GM12878 (cell line): Measurements from ENCODE around the gene ARHGAP15. TPM values are rescaled to one million over a fixed set of nuclear protein-coding genes. Genes with fewer than 3 reads are reported as not detected.

Source experiments
- ATAC-seq: fragments of 200-7000 bp; cut with Tn5 transposase; 3 replicates; pipeline ENCODE4 v1.9.1; 2020; ENCODE audit warnings: mild to moderate bottlenecking, moderate library complexity
- BruUV-seq: library from RNA; stranded (reverse); fragments of 400-500 nt; replicated peaks from 2 replicates; lab custom pipeline; 2021; lab: Mats Ljungman, UMichigan
- CTCF ChIA-PET: fragments of 300-600 bp; sonication (Branson Sonifier 250); formaldehyde crosslinking; extraction: SDS; loops from one replicate; lab custom pipeline; 2021; ENCODE audit warnings: inconsistent platforms; lab: Yijun Ruan, JAX
- POLR2A ChIA-PET: fragments of 350-600 bp; formaldehyde crosslinking; extraction: SDS; loops from one replicate; lab custom pipeline; 2021; ENCODE audit warnings: inconsistent platforms; lab: Charles Lee
- RAD21 ChIA-PET: fragments of 300-600 bp; sonication (Branson Sonifier 250); formaldehyde crosslinking; loops from one replicate; lab custom pipeline; 2023; ENCODE audit warnings: antibody characterized with exemption; ENCODE audit not compliant: unreplicated experiment; lab: Charles Lee
- SMC1A ChIA-PET: fragments of 300-600 bp; sonication (Branson Sonifier 250); formaldehyde crosslinking; loops from one replicate; lab custom pipeline; 2023; ENCODE audit not compliant: unreplicated experiment, uncharacterized antibody; lab: Charles Lee
- DNase-seq: peaks from one replicate; pipeline ENCODE4 v3.0.0-alpha.2; 2011; ENCODE audit warnings: low read depth, low spot score
- FAIRE-seq: peaks from 3 replicates; lab custom pipeline; 2011; peaks lifted over from hg19 to GRCh38; lab: Jason Lieb, UNC
- H2AFZ ChIP-seq: 2 replicates; pipeline ENCODE4 v1.6.0; 2011; ENCODE audit warnings: low read depth, low read length, control low read depth; ENCODE audit not compliant: control insufficient read depth
- H3K27ac ChIP-seq: 2 replicates; pipeline ENCODE4 v1.5.1; 2011; ENCODE audit warnings: control low read depth; ENCODE audit not compliant: control insufficient read depth, insufficient read depth
- H3K27me3 ChIP-seq, 2 experiments: replicated peaks in 1 of 2; 2 replicates each; pipeline versions ENCODE4 v1.6.0 to v1.6.1; 2011; ENCODE audit warnings: low read length in 1 of 2; ENCODE audit not compliant: control insufficient read depth in 2 of 2, insufficient read depth in 2 of 2
- H3K36me3 ChIP-seq, 2 experiments: 2 replicates each; pipeline ENCODE4 v1.5.1; 2011; ENCODE audit warnings: low read length in 1 of 2; ENCODE audit not compliant: control insufficient read depth in 2 of 2, insufficient read depth in 2 of 2
- H3K4me1 ChIP-seq: 2 replicates; pipeline ENCODE4 v1.6.1; 2011; ENCODE audit warnings: mild to moderate bottlenecking, low read length, moderate library complexity, mixed read lengths; ENCODE audit not compliant: control insufficient read depth, insufficient read depth
- H3K4me2 ChIP-seq: 2 replicates; pipeline ENCODE4 v1.6.0; 2011; ENCODE audit warnings: control low read depth; ENCODE audit not compliant: control insufficient read depth, insufficient read depth
- H3K4me3 ChIP-seq: fragments of 200-600 bp; sonication (generic); 2 replicates; pipeline ENCODE4 v1.5.1; 2016
- H3K79me2 ChIP-seq: 2 replicates; pipeline ENCODE4 v1.6.0; 2011; ENCODE audit warnings: low read length; ENCODE audit not compliant: control insufficient read depth, insufficient read depth
- H3K9ac ChIP-seq: 2 replicates; pipeline ENCODE4 v1.8.0; 2011; ENCODE audit warnings: low read length, control low read depth, mixed read lengths; ENCODE audit not compliant: control insufficient read depth, insufficient read depth
- H3K9me3 ChIP-seq: replicated peaks from 3 replicates; pipeline ENCODE4 v1.5.1; 2011; ENCODE audit warnings: mild to moderate bottlenecking, low read length; ENCODE audit not compliant: control insufficient read depth, insufficient read depth
- H4K20me1 ChIP-seq: 2 replicates; pipeline ENCODE4 v1.6.0; 2011; ENCODE audit not compliant: control insufficient read depth, insufficient read depth
- BCL3 ChIP-seq: IDR thresholded peaks from 2 replicates; pipeline ENCODE4 v1.6.1; 2011; ENCODE audit warnings: borderline replicate concordance, low read depth, mild to moderate bottlenecking, moderate library complexity, low read length; ENCODE audit not compliant: insufficient read depth, poor library complexity, severe bottlenecking
- CEBPZ ChIP-seq: fragments of 150-350 bp; IDR thresholded peaks from 2 replicates; pipeline ENCODE4 v1.6.1; 2016; ENCODE audit warnings: low read depth, low read length
- GATAD2B ChIP-seq: fragments of 450-650 bp; conservative IDR thresholded peaks from 2 replicates; pipeline ENCODE4 v1.6.1; 2017; ENCODE audit warnings: low read depth, mild to moderate bottlenecking, moderate library complexity
- HDAC6 ChIP-seq: fragments of 200-600 bp; sonication (generic); IDR thresholded peaks from one replicate; pipeline ENCODE4 v1.8.0; 2017; ENCODE audit warnings: antibody characterized with exemption; ENCODE audit not compliant: unreplicated experiment
- IRF5 ChIP-seq: fragments of 450-650 bp; IDR thresholded peaks from 2 replicates; pipeline ENCODE4 v1.6.1; 2017; ENCODE audit warnings: borderline replicate concordance
- MAX ChIP-seq: IDR thresholded peaks from 2 replicates; pipeline ENCODE4 v1.6.1; 2012; ENCODE audit warnings: low read depth, low read length, improper control_type of control experiment
- MYB ChIP-seq: fragments of 150-350 bp; IDR thresholded peaks from 2 replicates; pipeline ENCODE4 v1.6.1; 2014; ENCODE audit warnings: mild to moderate bottlenecking, low read depth, low read length, borderline replicate concordance
- RAD21 ChIP-seq: IDR thresholded peaks from 2 replicates; pipeline ENCODE4 v1.6.1; 2011; ENCODE audit warnings: mild to moderate bottlenecking, low read depth, low read length, moderate library complexity; ENCODE audit not compliant: insufficient read depth
- SKIL ChIP-seq: fragments of 450-650 bp; IDR thresholded peaks from 2 replicates; pipeline ENCODE4 v1.6.1; 2017; ENCODE audit warnings: mild to moderate bottlenecking, low read depth, inconsistent platforms; ENCODE audit not compliant: poor library complexity, severe bottlenecking
- STAT3 ChIP-seq: IDR thresholded peaks from 2 replicates; pipeline ENCODE4 v1.6.1; 2011; ENCODE audit warnings: low read depth, low read length, improper control_type of control experiment
- YY1 ChIP-seq: IDR thresholded peaks from 2 replicates; pipeline ENCODE4 v1.6.1; 2011; ENCODE audit warnings: low read depth, mild to moderate bottlenecking, low read length
- ZNF274 ChIP-seq: IDR thresholded peaks from one replicate; pipeline ENCODE4 v1.8.0; 2011; ENCODE audit not compliant: insufficient read length, insufficient read depth
- WGBS: methylation state at CpG from one replicate; pipeline ENCODE4 v1.1.6; 2016; ENCODE audit warnings: low lambda C conversion rate; ENCODE audit not compliant: insufficient replicate concordance, insufficient coverage; ENCODE audit errors: missing lambda C conversion rate; 5-methylcytosine and 5-hydroxymethylcytosine counted together
- in situ Hi-C: fragments of 300-500 bp; cut with MboI; formaldehyde crosslinking; loops from 9 replicates; pipeline ENCODE4 v1.14.3; 2018; ENCODE audit warnings: mixed read lengths
- intact Hi-C: fragments of 100-400 bp; cut with micrococcal nuclease; formaldehyde crosslinking; loops from one replicate; pipeline ENCODE4 v1.14.2; 2022; ENCODE audit not compliant: unreplicated experiment
- polyA plus RNA-seq, 11 experiments: library from polyadenylated mRNA; depleted of rRNA in 4 of 11; unstranded in 6 of 11; stranded (reverse) in 5 of 11; fragments of >200 nt; fragmentation: Nextera tagmentation in 4 of 11; fragmentation: Illumina TruSeq in 1 of 11; extraction: Ambion mirVana in 4 of 11; extraction: Trizol in 1 of 11; gene quantifications; 1 replicate in 1 of 11; 2 replicates in 10 of 11; pipeline versions ENCODE4 v1.2.1 to v1.2.3, GENCODE V29; 2011 to 2016; ENCODE audit warnings: inconsistent platforms in 2 of 11, missing spikeins in 2 of 11, low read depth in 1 of 11
- total RNA-seq, 4 experiments: library from RNA; depleted of rRNA in 3 of 4; stranded (reverse); fragments of >200 nt in 3 of 4; fragmentation: Illumina TruSeq in 1 of 4; extraction: Trizol in 1 of 4; gene quantifications; 2 replicates each; pipeline versions ENCODE4 v1.2.1 to v1.2.3, GENCODE V29; 2013 to 2021

Gene ARHGAP15
- total and polyA plus RNA-seq, 10 of the 15 experiments (the other 5 are each of a cell fraction or from before 2014, with no cell fraction given) = 38.0 to 92.6 (median 66.7) TPM

GRCh38 chr2:143787674-143788073, 658.5 kb downstream of the ARHGAP15 start:
- Histone ChIP-seq H3K9me3 (no peaks in the 10 kb centered on the region), H3K4me2 (no peak overlapping the region), H2AFZ (no peak overlapping the region), H3K79me2 (no peaks in the 10 kb centered on the region), H3K4me1 (no peaks in the 10 kb centered on the region), H3K36me3 (no peaks in the 10 kb centered on the region), H3K4me3 (no peak overlapping the region), H3K27me3 (no peaks in the 10 kb centered on the region; a peak in 1 of 4 replicates), H4K20me1 (no peaks in the 10 kb centered on the region), H3K9ac (no peak overlapping the region), H3K27ac (no peak overlapping the region)
- ChIA-PET SMC1A (no interaction called here), CTCF (no interaction called here), POLR2A (no interaction called here), RAD21 (no interaction called here)
- WGBS = 41% methylated on average over 2 of the region's 2 CpGs
- FAIRE-seq (no peak), DNase-seq (no peak), ATAC-seq (peak; percentile 42; the same call in 2 of the 3 replicates)
- in situ Hi-C loops = no loop called here
- no TSS peak for BruUV-seq
- intact Hi-C loops = no loop called here
- no peak for TF ChIP-seq SKIL
- no peak for TF ChIP-seq YY1
- TF ChIP-seq MYB = no peak
- TF ChIP-seq STAT3 = no peak
- TF ChIP-seq BCL3 = no peak
- TF ChIP-seq HDAC6 = no peak
- no peak for TF ChIP-seq CEBPZ
- TF ChIP-seq ZNF274 = no peak
- TF ChIP-seq IRF5 = no peak
- TF ChIP-seq MAX = no peak
- TF ChIP-seq GATAD2B = no peak
- no peak for TF ChIP-seq RAD21
